Heart left ventricle (tissue), 13 donors: Measurements from ENCODE around the gene FOXK1.

Experiments
- CTCF ChIP-seq, 12 donors: fragments of 200-600 bp; sonication (generic) in 4 of 12; IDR thresholded peaks; one replicate each; pipeline versions ENCODE4 v1.5.0 to v1.8.0; 2018 to 2022; ENCODE audit warnings: antibody characterized with exemption in 12 of 12, mild to moderate bottlenecking in 5 of 12
- POLR2A ChIP-seq, 2 donors: fragments of 450-650 bp; IDR thresholded peaks; one replicate each; pipeline ENCODE4 v1.6.1; 2017; ENCODE audit warnings: antibody characterized with exemption in 2 of 2, mild to moderate bottlenecking in 2 of 2, moderate library complexity in 2 of 2
- donor health status: ischemic (EF 13 %, LVEDD 7.1; RV severe dilation, severe dysfunction).
- donor health status: DM: no; HTN: yes; CAD: no.
- donor health status: DM: no; HTN: no; CAD: no.
- donor health status: ischemic (EF 25% LVEDD 6.9; RV normal size, moderate dysfunction).
- donor health status: ischemic (EF 25% LVEDD 5.7; RV mildly dilated, moderate dysfunction).
- donor health status: ischemic (EF 35%, LVEDD 5.7; RV mildly dilated, moderate dysfunction).
- donor health status: nonischemic (EF 11% LVEDD 7.7; RV severe dilation, severe dysfunction).
- donor health status: DM: yes; HTN: yes; CAD: no.
- donor health status: PGD.
- donor health status: ischemic (EF 29% LVEDD 5.4; RV normal size, mild dysfunction).
- donor health status: nonischemic (EF 23%, LVEDD 6.1; RV moderate dilation, normal function).

GRCh38 chr7:4782333-4783291 lies 100.5 kb downstream of the FOXK1 start:
- no peak for TF ChIP-seq CTCF (IDR thresholded peaks at IDR 0.05)
- TF ChIP-seq POLR2A (IDR thresholded peaks at IDR 0.05) = no peak
